Stomach smooth muscle (tissue), 2 donors: ENCODE measurements around the gene RDH14.

Source experiments
- H3K27ac ChIP-seq: one replicate; pipeline ENCODE4 v1.7.0; 2013; ENCODE audit warnings: mild to moderate bottlenecking, low read length, inconsistent platforms
- H3K27me3 ChIP-seq, 2 donors: one replicate each; pipeline ENCODE4 v1.7.0; 2013; ENCODE audit warnings: low read length in 2 of 2; ENCODE audit not compliant: insufficient read depth in 2 of 2, control insufficient read depth in 1 of 2
- H3K36me3 ChIP-seq, 2 donors: one replicate each; pipeline ENCODE4 v1.7.0; 2013; ENCODE audit warnings: low read length in 2 of 2; ENCODE audit not compliant: control insufficient read depth in 2 of 2, insufficient read depth in 2 of 2
- H3K4me1 ChIP-seq: one replicate; pipeline ENCODE4 v1.7.0; 2013; ENCODE audit warnings: low read length; ENCODE audit not compliant: control insufficient read depth, insufficient read depth
- H3K4me3 ChIP-seq, 2 donors: one replicate each; pipeline ENCODE4 v1.7.0; 2013; ENCODE audit warnings: low read length in 2 of 2
- H3K9ac ChIP-seq, 2 donors: one replicate each; pipeline ENCODE4 v1.7.0; 2013; ENCODE audit warnings: low read length in 2 of 2, mild to moderate bottlenecking in 1 of 2
- H3K9me3 ChIP-seq, 2 donors: one replicate each; pipeline ENCODE4 v1.7.0; 2013; ENCODE audit warnings: low read length in 2 of 2; ENCODE audit not compliant: control insufficient read depth in 2 of 2
- donor health status: healthy.
- donor health status: Pancreatic carcinoma.

RDH14 gene

DNA sequence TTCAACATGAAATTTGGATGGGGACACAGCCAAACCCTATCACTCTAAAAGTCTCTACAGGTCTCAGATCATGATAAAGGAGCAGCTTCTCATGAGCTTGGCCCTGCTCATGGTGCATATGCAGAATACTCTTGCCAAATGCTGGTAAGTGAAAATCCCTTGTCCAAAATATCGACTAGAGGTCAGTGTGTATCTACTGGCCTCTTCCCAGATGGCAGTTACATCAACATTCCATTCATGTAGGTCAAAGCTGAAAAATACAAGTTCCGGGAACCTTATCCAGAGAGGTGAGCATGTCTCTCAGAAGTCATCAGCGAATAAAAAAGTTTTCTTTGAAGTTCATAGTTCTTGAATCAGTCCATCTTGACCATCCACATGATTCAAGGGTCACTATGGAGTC lies 36.5 kb upstream of the RDH14 start:
- Histone ChIP-seq H3K4me3 (no peak overlapping the region), H3K27ac (no peak overlapping the region), H3K4me1 (no peaks in the 10 kb centered on the region), H3K9me3 (no peaks in the 10 kb centered on the region), H3K9ac (no peak overlapping the region), H3K36me3 (no peaks in the 10 kb centered on the region), H3K27me3 (no peaks in the 10 kb centered on the region)

DNA sequence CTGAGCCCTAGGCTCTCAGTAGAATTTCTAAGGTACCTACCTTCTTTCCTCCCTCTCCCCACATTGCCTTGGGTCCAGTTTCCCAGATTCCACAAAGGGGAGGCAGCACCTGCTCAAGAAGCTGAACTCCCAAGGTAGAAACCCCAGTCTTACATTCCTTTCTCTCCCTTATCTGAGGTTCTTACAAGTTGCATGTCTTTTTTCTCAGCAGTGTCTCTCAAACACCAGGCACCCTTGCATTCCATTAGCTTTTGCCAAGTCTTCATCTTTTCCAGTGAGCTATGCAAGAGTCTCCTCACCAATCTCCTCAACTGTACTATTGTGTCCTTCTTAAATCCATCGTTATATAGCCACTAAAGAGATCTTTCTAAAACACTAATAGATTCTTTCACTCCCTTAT lies 33.0 kb upstream of the RDH14 start:
- H3K9me3 ChIP-seq, result no peaks in the 10 kb centered on the region
- H3K36me3 ChIP-seq, result no peaks in the 10 kb centered on the region
- H3K4me3 ChIP-seq, result no peak overlapping the region
- no peak overlapping the region for H3K9ac ChIP-seq
- H3K27ac ChIP-seq, result no peak overlapping the region
- H3K27me3 ChIP-seq, result no peaks in the 10 kb centered on the region
- no peaks in the 10 kb centered on the region for H3K4me1 ChIP-seq

DNA sequence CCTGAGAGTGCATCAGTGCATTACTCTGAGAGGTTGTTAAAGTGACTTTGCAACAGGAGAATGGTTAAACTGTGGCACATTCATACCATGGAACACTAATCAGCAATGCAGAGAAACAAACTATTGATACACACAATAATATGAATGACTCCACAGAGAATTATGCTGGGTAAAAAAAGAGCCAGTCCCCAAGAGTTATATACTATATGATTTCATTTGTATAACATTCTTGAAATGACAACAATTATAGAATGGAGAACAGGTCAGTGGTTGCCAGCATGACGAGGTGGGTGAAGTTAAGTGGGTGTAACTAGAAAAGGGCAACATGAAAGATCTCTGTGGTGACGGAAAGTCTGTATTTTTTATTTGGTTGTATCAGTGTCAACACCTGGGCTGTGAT lies 31.9 kb upstream of the RDH14 start:
- Histone ChIP-seq H3K4me3 (no peak overlapping the region), H3K9ac (no peak overlapping the region), H3K27me3 (no peaks in the 10 kb centered on the region), H3K36me3 (no peaks in the 10 kb centered on the region), H3K4me1 (no peaks in the 10 kb centered on the region), H3K27ac (no peak overlapping the region), H3K9me3 (no peaks in the 10 kb centered on the region)

DNA sequence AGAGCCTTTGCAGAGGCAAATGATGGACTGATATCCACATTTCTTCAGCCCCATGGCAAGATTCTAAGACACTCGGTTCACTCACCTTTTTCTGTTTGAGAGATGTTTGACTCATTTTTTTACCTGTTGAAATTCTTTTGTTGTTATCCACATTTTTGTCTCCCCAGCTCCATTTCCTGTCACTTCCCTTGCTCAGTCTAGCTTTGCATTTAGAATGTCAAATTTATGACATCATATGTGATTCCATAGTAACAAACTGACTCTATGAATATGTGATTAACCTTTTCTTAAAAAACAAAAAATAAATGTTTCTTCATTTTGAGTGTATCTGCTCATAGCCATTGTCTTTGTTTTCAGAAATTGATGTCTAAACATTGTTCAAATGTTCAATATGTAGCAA lies 28.9 kb upstream of the RDH14 start, which contains the start of gene NT5C1B:
Gene NT5C1B (minus strand): TSS at position 216 of the 400 bp plus-strand sequence. CDS start 101 bp downstream, at position 115.
- peaks cover 0 to 3% of the 10 kb centered on the region in 2 donors for H3K9me3 ChIP-seq
- H3K27me3 ChIP-seq, result no peaks in the 10 kb centered on the region
- no peaks in the 10 kb centered on the region for H3K4me1 ChIP-seq
- no peaks in the 10 kb centered on the region for H3K36me3 ChIP-seq
- no peak within 1 kb of the TSS for H3K4me3 ChIP-seq
- no peak within 1 kb of the TSS for H3K27ac ChIP-seq
- H3K9ac ChIP-seq, result no peak within 1 kb of the TSS

DNA sequence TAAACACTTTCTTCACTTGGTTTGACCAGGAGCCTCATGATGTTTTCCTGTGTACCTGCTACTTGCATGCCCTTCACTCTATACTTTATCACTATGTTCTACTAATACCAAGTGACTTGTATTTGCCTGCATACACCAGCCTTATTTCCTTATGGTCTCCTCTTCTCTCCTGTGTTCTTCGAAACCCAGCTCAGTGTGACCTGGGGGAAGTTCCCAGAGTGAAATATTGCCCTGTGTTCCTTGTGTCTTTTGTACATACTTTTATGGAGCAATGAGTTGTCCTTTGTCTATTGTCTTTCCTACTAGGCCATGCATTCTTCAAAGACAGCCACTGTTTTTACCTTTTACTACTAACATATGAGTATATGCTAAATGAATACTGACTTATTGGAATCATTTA lies 28.3 kb upstream of the RDH14 start:
- Histone ChIP-seq H3K27me3 (no peaks in the 10 kb centered on the region), H3K36me3 (no peaks in the 10 kb centered on the region), H3K27ac (no peak overlapping the region), H3K4me1 (no peaks in the 10 kb centered on the region), H3K9ac (no peak overlapping the region), H3K9me3 (peaks cover 0 to 3% of the 10 kb centered on the region in 2 donors), H3K4me3 (no peak overlapping the region)

DNA sequence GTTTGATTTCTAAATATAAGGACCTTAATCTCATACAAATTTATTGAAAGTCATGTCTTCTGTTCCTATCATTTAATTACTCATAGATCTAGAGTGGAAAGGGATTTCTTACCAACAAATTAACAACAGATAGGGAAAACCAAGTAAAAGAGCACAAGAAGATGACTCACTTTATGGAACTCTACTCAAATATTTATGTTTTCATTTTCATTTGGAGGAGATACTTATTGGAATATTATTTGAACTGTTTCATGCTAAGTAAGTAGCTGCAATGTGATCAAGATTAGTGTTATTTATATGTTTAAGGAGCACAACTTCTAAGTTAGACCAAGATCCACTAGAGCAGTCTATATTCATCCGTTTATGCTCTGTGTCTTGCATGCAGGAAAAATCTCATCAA lies 27.6 kb upstream of the RDH14 start:
- Histone ChIP-seq H3K27me3 (no peaks in the 10 kb centered on the region), H3K4me1 (no peaks in the 10 kb centered on the region), H3K27ac (no peak overlapping the region), H3K9ac (no peak overlapping the region), H3K4me3 (no peak overlapping the region), H3K9me3 (peaks cover 0 to 3% of the 10 kb centered on the region in 2 donors), H3K36me3 (no peaks in the 10 kb centered on the region)

DNA sequence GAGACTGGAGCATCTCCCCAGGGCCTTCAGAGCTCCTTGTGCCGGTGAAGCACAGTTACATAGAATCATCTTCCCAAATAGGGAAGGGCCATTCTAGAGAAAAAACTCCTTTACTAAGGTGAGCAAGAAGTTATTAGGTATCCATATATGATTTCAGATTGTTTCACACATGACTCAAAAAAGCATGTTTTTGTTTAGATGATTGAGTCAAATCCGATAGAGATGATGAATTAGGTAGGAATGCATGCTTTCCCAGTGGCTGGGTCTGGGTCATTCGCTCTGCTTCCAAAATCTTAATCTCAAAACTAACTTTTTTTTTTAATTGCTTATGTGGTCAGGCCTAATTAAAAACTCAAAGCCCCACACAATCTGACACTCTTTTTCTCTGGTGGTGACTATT lies 25.1 kb upstream of the RDH14 start:
- no peaks in the 10 kb centered on the region for H3K4me1 ChIP-seq
- H3K36me3 ChIP-seq, result no peaks in the 10 kb centered on the region
- no peak overlapping the region for H3K9ac ChIP-seq
- no peak overlapping the region for H3K27ac ChIP-seq
- H3K9me3 ChIP-seq, result peaks cover 0 to 3% of the 10 kb centered on the region in 2 donors
- no peak overlapping the region for H3K4me3 ChIP-seq
- H3K27me3 ChIP-seq, result no peaks in the 10 kb centered on the region

DNA sequence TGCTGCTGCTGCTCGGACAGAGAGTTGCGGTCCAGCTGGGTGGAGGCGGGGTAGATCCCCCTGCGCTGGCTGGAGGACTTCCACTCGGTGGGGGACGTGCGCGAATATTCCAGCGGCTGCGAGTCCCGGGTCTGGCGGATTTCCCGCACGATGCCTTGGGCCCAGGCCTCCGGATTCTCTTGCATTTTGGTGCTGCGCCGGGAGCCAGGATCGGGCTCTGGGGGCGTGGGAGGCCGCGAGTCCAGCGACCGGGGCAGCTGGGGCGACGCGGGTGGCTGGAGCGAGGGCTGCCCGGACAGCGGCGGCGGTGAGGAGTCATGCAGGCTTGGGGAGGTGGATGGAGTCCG lies 24.1 kb upstream of the RDH14 start:
- no peaks in the 10 kb centered on the region for H3K27me3 ChIP-seq
- H3K27ac ChIP-seq, result no peak overlapping the region
- no peak overlapping the region for H3K4me3 ChIP-seq
- H3K9me3 ChIP-seq, result peaks cover 0 to 3% of the 10 kb centered on the region in 2 donors
- H3K4me1 ChIP-seq, result no peaks in the 10 kb centered on the region
- H3K36me3 ChIP-seq, result no peaks in the 10 kb centered on the region
- H3K9ac ChIP-seq, result no peak overlapping the region

DNA sequence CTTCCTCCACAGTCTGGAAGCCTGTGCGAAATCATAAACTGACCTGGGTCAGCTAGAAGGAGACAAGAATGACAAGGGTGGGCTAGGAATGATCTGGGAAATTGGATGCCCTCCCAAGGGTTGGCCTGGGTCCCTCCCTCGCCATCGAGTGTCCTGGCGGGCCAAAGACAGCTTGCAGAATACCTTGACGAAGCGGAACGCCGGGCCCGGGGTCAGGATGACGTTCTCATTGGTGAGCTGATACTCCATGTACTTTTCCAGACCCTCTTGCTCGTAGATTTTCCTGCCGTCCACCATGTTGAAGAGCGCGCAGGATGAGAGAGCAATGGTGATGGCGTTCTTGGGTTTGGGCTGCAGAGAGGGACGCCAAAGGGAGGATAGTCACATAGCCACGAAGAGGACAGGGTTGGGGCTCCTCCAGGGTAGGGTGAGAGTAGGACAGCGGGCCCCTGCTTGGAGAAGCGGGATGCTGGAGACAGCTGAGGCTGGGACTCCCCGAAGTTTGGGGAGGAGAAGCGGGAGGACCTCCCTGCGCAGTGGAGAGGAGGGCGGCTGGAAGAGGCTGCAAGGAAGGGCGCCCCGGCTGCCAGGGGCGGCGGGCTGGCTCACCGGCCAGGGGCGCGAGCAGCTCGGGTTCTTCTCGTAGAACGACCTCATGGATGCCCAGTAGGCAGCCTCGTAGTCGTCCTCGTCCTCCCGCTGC lies 23.6 kb upstream of the RDH14 start:
- no peak overlapping the region for H3K4me3 ChIP-seq
- H3K9ac ChIP-seq, result no peak overlapping the region
- no peak overlapping the region for H3K27ac ChIP-seq
- H3K4me1 ChIP-seq, result no peaks in the 10 kb centered on the region
- H3K27me3 ChIP-seq, result no peaks in the 10 kb centered on the region
- no peaks in the 10 kb centered on the region for H3K36me3 ChIP-seq
- peaks cover 0 to 3% of the 10 kb centered on the region in 2 donors for H3K9me3 ChIP-seq

DNA sequence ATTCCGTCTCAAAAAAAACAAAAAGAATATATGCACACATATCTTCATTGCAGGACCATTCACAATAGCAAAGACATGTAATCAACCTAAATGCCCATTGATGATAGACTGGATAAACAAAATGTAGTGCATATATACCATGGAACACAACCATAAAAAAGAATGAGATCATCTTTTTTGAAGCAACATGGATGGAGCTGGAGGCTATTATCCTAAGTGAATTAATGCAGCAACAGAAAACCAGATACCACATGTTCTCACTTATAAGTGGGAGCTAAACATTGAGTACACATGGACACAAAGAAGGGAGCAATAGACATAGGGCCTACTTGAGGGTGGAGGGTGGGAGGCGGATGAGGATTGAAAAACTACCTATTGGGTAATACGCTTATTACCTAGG lies 20.2 kb upstream of the RDH14 start:
- Histone ChIP-seq H3K9ac (no peak overlapping the region), H3K36me3 (no peaks in the 10 kb centered on the region), H3K27ac (no peak overlapping the region), H3K4me3 (no peak overlapping the region), H3K27me3 (no peaks in the 10 kb centered on the region), H3K9me3 (peaks cover 0 to 3% of the 10 kb centered on the region in 2 donors), H3K4me1 (no peaks in the 10 kb centered on the region)

DNA sequence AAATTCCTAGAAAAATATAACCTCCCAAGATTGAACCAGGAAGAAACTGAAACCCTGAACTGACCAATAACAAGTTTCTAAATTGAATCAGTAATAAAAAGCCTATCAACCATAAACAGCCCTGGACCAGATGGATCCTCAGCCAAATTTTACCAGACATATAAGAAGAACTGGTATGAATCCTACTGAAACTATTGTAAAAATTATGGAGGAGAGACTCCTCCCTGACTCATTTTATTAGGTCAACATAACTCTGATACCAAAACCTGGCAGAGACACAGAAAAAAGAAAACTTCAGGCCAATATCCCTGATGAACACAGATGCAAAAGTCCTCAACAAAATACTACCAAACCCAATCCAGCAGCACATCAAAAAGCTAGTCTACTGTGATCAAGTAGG lies 17.6 kb upstream of the RDH14 start:
- Histone ChIP-seq H3K9ac (no peak overlapping the region), H3K27me3 (no peaks in the 10 kb centered on the region), H3K4me3 (no peak overlapping the region), H3K9me3 (no peaks in the 10 kb centered on the region), H3K4me1 (no peaks in the 10 kb centered on the region), H3K27ac (no peak overlapping the region), H3K36me3 (no peaks in the 10 kb centered on the region)
